HG03045 (cell line): ENCODE results near the gene TFB2M.
A peak's percentile ranks its signal among the peaks of the same experiment; 100 is the strongest.
"Not testable (repeated sequence)": the region's sequence is repeated elsewhere in the genome, so short reads cannot be mapped to it uniquely, and the experiment has no call there.

Source experiments
- ATAC-seq: cut with Tn5 transposase; IDR thresholded peaks from one replicate; pipeline ENCODE4 v1.9.1; 2021; ENCODE audit warnings: mild to moderate bottlenecking, moderate library complexity; ENCODE audit not compliant: unreplicated experiment

The TFB2M gene

GRCh38 chr1:246566128-246566812 lies at the start of gene TFB2M, which contains the start of gene CNST:
TFB2M (minus strand) TSS chr1:246566261; CDS start chr1:246566138, 123 bp downstream.
CNST (plus strand) TSS chr1:246566456; CDS start chr1:246591563, 25,107 bp downstream.
- peak; percentile 95 for ATAC-seq

GRCh38 chr1:246613096-246613758 lies 47.2 kb upstream of the TFB2M start:
- no peak for ATAC-seq

- ATAC-seq, result no peak
These were observed 43.6 kb upstream of the TFB2M start for GRCh38 chr1:246609632-246610031.

- no peak for ATAC-seq
These were observed 42.7 kb upstream of the TFB2M start for GRCh38 chr1:246608616-246609376.

GRCh38 chr1:246607462-246607861 lies 41.4 kb upstream of the TFB2M start:
- no peak for ATAC-seq

- not testable (repeated sequence) for ATAC-seq
These were observed 39.2 kb upstream of the TFB2M start for GRCh38 chr1:246605231-246605630.

- ATAC-seq, result no peak
These were observed 36.1 kb upstream of the TFB2M start for GRCh38 chr1:246602194-246602593.

- no peak for ATAC-seq
These were observed 34.5 kb upstream of the TFB2M start for GRCh38 chr1:246600579-246600978.

GRCh38 chr1:246599315-246599714 lies 33.3 kb upstream of the TFB2M start:
- no peak for ATAC-seq

- ATAC-seq, result no peak
These were observed 31.9 kb upstream of the TFB2M start for GRCh38 chr1:246597971-246598370.

GRCh38 chr1:246597340-246597739 lies 31.3 kb upstream of the TFB2M start:
- ATAC-seq, result no peak

GRCh38 chr1:246595146-246595545 lies 29.1 kb upstream of the TFB2M start:
- no peak for ATAC-seq

GRCh38 chr1:246592695-246593094 lies 26.6 kb upstream of the TFB2M start:
- no peak for ATAC-seq

- ATAC-seq, result no peak
These were observed 25.9 kb upstream of the TFB2M start for GRCh38 chr1:246591958-246592357.

GRCh38 chr1:246591504-246591903 lies 25.4 kb upstream of the TFB2M start:
- peak; percentile 98 for ATAC-seq

GRCh38 chr1:246591047-246591446 lies 25.0 kb upstream of the TFB2M start:
- peak; percentile 26 for ATAC-seq

GRCh38 chr1:246589919-246590318 lies 23.9 kb upstream of the TFB2M start:
- not testable (repeated sequence) for ATAC-seq

- ATAC-seq, result no peak
These were observed 22.2 kb upstream of the TFB2M start for GRCh38 chr1:246588159-246588721.

GRCh38 chr1:246587606-246588005 lies 21.5 kb upstream of the TFB2M start:
- ATAC-seq, result no peak

GRCh38 chr1:246587032-246587431 lies 21.0 kb upstream of the TFB2M start:
- ATAC-seq, result no peak

GRCh38 chr1:246583448-246584185 lies 17.6 kb upstream of the TFB2M start:
- ATAC-seq, result no peak
